Measurements from ENCODE around the gene PBX1. TPM values are rescaled to one million over a fixed set of nuclear protein-coding genes. Genes with fewer than 3 reads are reported as not detected.

Gene PBX1
- total RNA-seq, 3 donors from 2014 or later (not counting 1 experiment from before 2014, with no cell fraction given) = 0.54 to 3.5 (median 1.4) TPM

- intact Hi-C loops (cut with micrococcal nuclease) = no loop called here
- Mint-ChIP-seq H3K9me3 (no peaks in the 10 kb centered on the region), H3K36me3 (no peaks in the 10 kb centered on the region), H3K27me3 (ENCODE audit: low read depth in 2 of 2) (peaks cover 3 to 6% of the 10 kb centered on the region in 2 donors), H3K4me3 (no peak overlapping the region), H3K27ac (no peak overlapping the region), H3K4me1 (no peaks in the 10 kb centered on the region)
- Histone ChIP-seq H3K9me3 (ENCODE audit: control insufficient read depth, insufficient read depth, low read length) (no peaks in the 10 kb centered on the region), H3K4me3 (ENCODE audit: low read length) (no peak overlapping the region), H3K4me1 (ENCODE audit: control insufficient read depth, insufficient read depth, low read length) (no peaks in the 10 kb centered on the region), H3K36me3 (ENCODE audit: control insufficient read depth, insufficient read depth, low read length) (no peaks in the 10 kb centered on the region), H3K27ac (ENCODE audit: low read length) (no peak overlapping the region), H3K27me3 (ENCODE audit: control insufficient read depth, insufficient read depth, low read length) (no peaks in the 10 kb centered on the region)
- ATAC-seq = no peak
- DNase-seq = no peak
- TF ChIP-seq CTCF (IDR thresholded peaks at IDR 0.05) = no peak
- 66% methylated on average over 3 of the region's 4 CpGs for WGBS (ENCODE audit: insufficient coverage)
Measured at GRCh38 chr1:164863056-164863455, 304.1 kb downstream of the PBX1 start.

- Histone ChIP-seq H3K4me3 (ENCODE audit: low read length) (no peak overlapping the region), H3K27ac (ENCODE audit: low read length) (no peak overlapping the region), H3K4me1 (ENCODE audit: control insufficient read depth, insufficient read depth, low read length) (no peaks in the 10 kb centered on the region), H3K36me3 (ENCODE audit: control insufficient read depth, insufficient read depth, low read length) (no peaks in the 10 kb centered on the region), H3K9me3 (ENCODE audit: control insufficient read depth, insufficient read depth, low read length) (no peaks in the 10 kb centered on the region), H3K27me3 (ENCODE audit: control insufficient read depth, insufficient read depth, low read length) (no peaks in the 10 kb centered on the region)
- 88% methylated on average over 2 of the region's 3 CpGs for WGBS (ENCODE audit: insufficient coverage)
- H3K27ac Mint-ChIP-seq = no peak overlapping the region
- H3K9me3 Mint-ChIP-seq = no peaks in the 10 kb centered on the region
- ATAC-seq (no peak), DNase-seq (no peak)
- intact Hi-C loops (cut with micrococcal nuclease) = no loop called here
- no peak overlapping the region for H3K4me3 Mint-ChIP-seq
- TF ChIP-seq CTCF (IDR thresholded peaks at IDR 0.05) = no peak
- no peaks in the 10 kb centered on the region for H3K36me3 Mint-ChIP-seq
- H3K27me3 Mint-ChIP-seq (ENCODE audit: low read depth in 2 of 2) = peaks cover 3 to 6% of the 10 kb centered on the region in 2 donors
- no peaks in the 10 kb centered on the region for H3K4me1 Mint-ChIP-seq
Measured at GRCh38 chr1:164864161-164864560, 305.2 kb downstream of the PBX1 start.

- Histone ChIP-seq H3K4me3 (ENCODE audit: low read length) (no peak overlapping the region), H3K36me3 (ENCODE audit: control insufficient read depth, insufficient read depth, low read length) (no peaks in the 10 kb centered on the region), H3K4me1 (ENCODE audit: control insufficient read depth, insufficient read depth, low read length) (no peaks in the 10 kb centered on the region), H3K27me3 (ENCODE audit: control insufficient read depth, insufficient read depth, low read length) (no peaks in the 10 kb centered on the region), H3K27ac (ENCODE audit: low read length) (no peak overlapping the region), H3K9me3 (ENCODE audit: control insufficient read depth, insufficient read depth, low read length) (no peaks in the 10 kb centered on the region)
- Mint-ChIP-seq H3K4me3 (no peak overlapping the region), H3K27me3 (ENCODE audit: low read depth in 2 of 2) (peaks cover 3 to 6% of the 10 kb centered on the region in 2 donors), H3K4me1 (no peaks in the 10 kb centered on the region), H3K36me3 (no peaks in the 10 kb centered on the region), H3K9me3 (no peaks in the 10 kb centered on the region), H3K27ac (no peak overlapping the region)
- no peak for TF ChIP-seq CTCF (IDR thresholded peaks at IDR 0.05)
- DNase-seq = no peak
- intact Hi-C loops (cut with micrococcal nuclease) = no loop called here
- ATAC-seq = no peak
- WGBS (ENCODE audit: insufficient coverage) = 77% methylated on average over 4 of the region's 4 CpGs
Measured at GRCh38 chr1:164865385-164865784, 306.4 kb downstream of the PBX1 start.

- no peaks in the 10 kb centered on the region for H3K9me3 Mint-ChIP-seq
- no peak for TF ChIP-seq CTCF (IDR thresholded peaks at IDR 0.05)
- intact Hi-C loops (cut with micrococcal nuclease) = no loop called here
- H3K27me3 ChIP-seq (ENCODE audit: control insufficient read depth, insufficient read depth, low read length) = no peaks in the 10 kb centered on the region
- H3K36me3 ChIP-seq (ENCODE audit: control insufficient read depth, insufficient read depth, low read length) = no peaks in the 10 kb centered on the region
- no peak overlapping the region for H3K27ac ChIP-seq (ENCODE audit: low read length)
- H3K36me3 Mint-ChIP-seq = no peaks in the 10 kb centered on the region
- 93% methylated on average over 6 of the region's 8 CpGs for WGBS (ENCODE audit: insufficient coverage)
- no peak for DNase-seq
- peaks cover 3 to 6% of the 10 kb centered on the region in 2 donors for H3K27me3 Mint-ChIP-seq (ENCODE audit: low read depth in 2 of 2)
- no peak overlapping the region for H3K27ac Mint-ChIP-seq
- H3K4me3 Mint-ChIP-seq = no peak overlapping the region
- H3K4me3 ChIP-seq (ENCODE audit: low read length) = no peak overlapping the region
- no peaks in the 10 kb centered on the region for H3K4me1 ChIP-seq (ENCODE audit: control insufficient read depth, insufficient read depth, low read length)
- no peaks in the 10 kb centered on the region for H3K9me3 ChIP-seq (ENCODE audit: control insufficient read depth, insufficient read depth, low read length)
- no peaks in the 10 kb centered on the region for H3K4me1 Mint-ChIP-seq
- ATAC-seq = no peak
Measured at GRCh38 chr1:164867590-164867989, 308.6 kb downstream of the PBX1 start.
